Caki2 (cell line): ENCODE data around the gene FHOD3. TPM values are rescaled to one million over a fixed set of nuclear protein-coding genes. Genes with fewer than 3 reads are reported as not detected.
"Not testable (repeated sequence)": the region's sequence is repeated elsewhere in the genome, so short reads cannot be mapped to it uniquely, and the experiment has no call there.

Experiments used
- DNase-seq: peaks from one replicate; pipeline ENCODE4 v3.0.0-alpha.2; 2015; ENCODE audit warnings: low read depth
- in situ Hi-C: cut with HindIII; loops from 2 replicates; pipeline ENCODE4 v1.10.0; 2016; ENCODE audit warnings: low sequenced_read_pairs, low pct_unique_long_range_greater_than_20kb, mixed read lengths
- total RNA-seq: library from RNA; depleted of rRNA; stranded (reverse); fragments of >200 nt; shearing (Covaris generic); gene quantifications from 2 replicates; pipeline ENCODE4 v1.2.3, GENCODE V29; 2014; ENCODE audit warnings: low replicate concordance; rRNA removed

FHOD3 gene
- total RNA-seq, 1 experiment from 2014 or later = 15.0 TPM

DNA sequence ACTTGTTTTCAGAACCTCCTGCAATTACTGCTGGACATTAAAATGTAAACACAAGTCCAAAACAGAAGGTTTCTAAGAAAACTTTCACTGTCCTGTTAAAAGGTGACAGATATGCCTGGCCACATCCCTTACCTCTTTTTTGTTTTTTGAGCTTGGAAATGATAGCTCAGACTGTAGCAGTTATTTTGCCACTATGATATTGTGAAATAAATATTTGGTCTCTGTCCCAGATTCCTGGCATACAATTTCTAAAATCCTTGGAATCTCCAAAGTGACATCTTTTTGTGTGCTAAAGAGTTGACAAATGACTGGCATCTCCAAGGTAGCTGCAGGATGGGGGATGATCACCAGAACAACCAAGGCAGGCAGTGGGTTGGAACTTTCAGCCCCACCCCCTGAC lies 514.4 kb downstream of the FHOD3 start:
- DNase-seq = no peak
- in situ Hi-C loops = no loop called here

- in situ Hi-C loops = no loop called here
- DNase-seq = no peak
Observed at GRCh38 chr18:36812678-36813077, 515.2 kb downstream of the FHOD3 start.

DNA sequence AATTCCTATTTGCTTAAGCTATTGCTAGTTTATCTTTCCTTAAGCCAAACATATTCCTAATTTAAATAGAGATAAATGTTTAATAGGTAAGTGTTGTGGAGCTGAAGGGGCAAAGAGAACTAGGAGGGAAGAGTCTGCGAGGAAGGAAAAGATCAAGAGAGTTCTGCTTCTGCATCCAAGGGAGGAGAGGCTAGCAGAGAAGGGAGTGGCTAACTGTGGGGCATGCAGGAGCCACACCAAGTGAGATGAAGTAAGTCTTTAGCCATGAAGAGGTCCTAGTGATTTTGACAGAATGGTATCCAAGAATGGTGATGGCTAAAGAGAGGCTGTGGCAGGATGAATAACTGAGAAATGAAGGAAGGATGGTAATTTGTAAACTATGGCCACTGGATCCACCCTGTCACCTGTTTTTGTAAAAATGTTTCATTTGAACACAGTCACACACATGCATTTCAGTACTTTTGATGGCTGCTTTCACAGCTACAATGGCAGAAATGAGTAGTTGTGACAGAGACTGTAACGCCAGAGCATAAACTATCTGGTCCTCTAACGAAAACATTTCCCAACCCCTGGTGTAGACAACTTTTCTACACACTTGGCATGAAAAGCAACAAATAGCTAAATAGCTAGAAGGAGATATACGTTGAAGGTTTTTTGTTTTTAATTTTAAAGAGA lies 515.7 kb downstream of the FHOD3 start:
- in situ Hi-C loops = no loop called here
- no peak for DNase-seq

DNA sequence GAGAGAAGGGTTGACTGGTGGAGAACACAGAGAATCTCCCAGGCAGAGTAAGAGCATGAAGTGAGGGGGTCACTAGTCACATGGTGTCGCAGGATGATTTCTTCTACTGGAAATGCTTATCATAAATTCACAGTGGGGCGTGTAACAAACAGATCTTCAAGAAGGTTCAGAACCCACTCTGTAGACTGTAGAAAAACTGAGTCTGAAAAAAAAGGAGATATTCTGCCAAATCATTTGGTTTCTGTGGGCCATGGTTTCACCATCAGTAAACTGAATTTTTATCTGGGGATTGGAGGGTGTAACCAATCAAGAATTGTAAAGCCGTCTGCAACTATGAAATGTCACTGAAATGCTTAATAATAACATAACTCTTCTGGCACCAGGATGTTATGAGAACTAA lies 516.3 kb downstream of the FHOD3 start:
- DNase-seq = no peak
- in situ Hi-C loops = no loop called here

- DNase-seq = no peak
- in situ Hi-C loops = no loop called here
Observed at GRCh38 chr18:36814994-36815393, 517.5 kb downstream of the FHOD3 start.

GRCh38 chr18:36816096-36816495 lies 518.6 kb downstream of the FHOD3 start:
- in situ Hi-C loops, DNase-seq: not testable (repeated sequence)

DNA sequence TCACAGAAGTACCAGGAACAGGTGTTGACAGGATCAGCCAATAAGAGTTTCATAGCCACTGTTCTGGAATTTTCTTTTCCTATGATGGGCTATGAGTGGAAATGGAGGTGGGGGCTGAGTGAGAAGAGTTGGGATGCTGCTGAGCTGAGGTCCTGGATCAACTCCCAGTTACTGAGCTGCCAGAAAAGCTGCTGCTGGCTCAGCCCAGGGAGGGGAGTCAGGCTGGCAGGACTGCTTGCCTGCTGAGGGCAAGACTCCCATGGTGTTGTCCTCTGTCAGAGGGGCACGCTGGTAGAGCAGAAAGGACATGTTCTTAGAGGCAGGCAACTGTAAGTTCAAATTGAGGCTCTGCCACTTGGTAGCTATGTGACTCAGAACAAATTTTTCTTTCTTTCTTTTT lies 519.5 kb downstream of the FHOD3 start:
- DNase-seq = no peak
- in situ Hi-C loops = no loop called here

GRCh38 chr18:36818652-36819051 lies 521.1 kb downstream of the FHOD3 start:
- in situ Hi-C loops = no loop called here
- DNase-seq = no peak

DNA sequence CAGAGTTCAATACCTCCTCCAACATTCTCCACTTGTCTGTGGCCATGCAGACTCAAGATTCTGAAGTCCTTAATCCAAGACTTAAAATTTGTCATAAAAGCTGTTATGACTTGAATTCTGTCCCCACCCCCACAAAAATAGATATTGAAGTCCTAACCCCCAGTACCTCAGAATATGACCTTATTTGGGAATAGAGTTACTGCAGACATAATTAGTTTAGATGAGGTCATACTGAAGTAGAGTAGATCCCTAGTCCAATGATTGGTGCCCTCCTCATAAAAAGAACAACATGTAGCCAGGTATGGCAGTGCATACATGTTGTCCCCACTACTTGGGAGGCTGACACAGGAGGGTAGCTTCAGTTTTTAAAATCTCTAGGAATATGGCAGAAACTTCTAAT lies 522.1 kb downstream of the FHOD3 start:
- no peak for DNase-seq
- in situ Hi-C loops = no loop called here

DNA sequence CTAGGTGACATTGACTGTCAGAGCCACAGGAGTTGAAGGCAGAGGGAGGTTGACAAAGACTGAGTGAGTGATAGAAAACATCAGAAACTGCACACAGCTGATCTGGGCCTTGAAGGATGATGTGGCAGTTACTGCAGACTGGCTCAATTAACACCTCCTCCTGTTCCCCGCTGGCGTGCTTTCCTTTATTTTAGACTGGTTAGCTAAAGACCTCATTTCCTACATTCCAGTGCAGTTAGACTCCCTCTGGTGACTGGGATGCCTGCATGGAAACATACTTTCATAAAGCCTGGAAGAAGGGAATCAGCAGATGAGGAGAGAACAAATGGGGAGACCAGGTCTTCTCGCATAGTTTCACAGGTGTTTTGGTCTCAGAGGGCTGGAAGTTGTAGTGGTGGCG lies 524.2 kb downstream of the FHOD3 start:
- DNase-seq = no peak
- in situ Hi-C loops = no loop called here

GRCh38 chr18:36825526-36825925 lies 528.0 kb downstream of the FHOD3 start:
- in situ Hi-C loops = no loop called here
- DNase-seq = no peak

GRCh38 chr18:36826556-36826955 lies 529.0 kb downstream of the FHOD3 start:
- DNase-seq = no peak
- in situ Hi-C loops = no loop called here

- in situ Hi-C loops = no loop called here
- DNase-seq = no peak
Observed at GRCh38 chr18:36828157-36828629, 530.7 kb downstream of the FHOD3 start.

- in situ Hi-C loops = no loop called here
- peak; percentile 89 for DNase-seq
Observed at GRCh38 chr18:36828630-36829361, 531.3 kb downstream of the FHOD3 start, which contains the start of the genes KIAA1328 and TPGS2. Gene KIAA1328, plus strand, starts transcription at chr18:36829127. Its CDS starts 12 bp downstream, at chr18:36829139. Gene TPGS2, minus strand, starts transcription at chr18:36829002. Its CDS starts 235 bp downstream, at chr18:36828767.

Other genes with a start within 250 kb of the FHOD3 start
- 25.1 and 37.3 TPM in 2 replicates for gene RPRD1A, start 230.2 kb upstream of the FHOD3 start, total RNA-seq
- gene SLC39A6, start 168.4 kb upstream of the FHOD3 start, total RNA-seq = 36.7 and 37.0 TPM in 2 replicates
- gene ELP2, start 167.8 kb upstream of the FHOD3 start, total RNA-seq = 64.6 and 91.0 TPM in 2 replicates
- 3.7 and 10.2 TPM in 2 replicates for gene MOCOS, start 110.2 kb upstream of the FHOD3 start, total RNA-seq